BLaER1 treated with 17β-estradiol and CSF1 and Interleukin-3, amounts not matched to agents 10 nM and 100 nM (cell line): ENCODE measurements around the gene KCNH2.
A peak's percentile ranks its signal among the peaks of the same experiment; 100 is the strongest.

Experiments
- H3K27ac ChIP-seq, 11 experiments: shearing (Covaris generic); formaldehyde crosslinking; 2 replicates each; pipeline ENCODE4 v1.8.1; 2022
- H3K27me3 ChIP-seq, 11 experiments: shearing (Covaris generic); formaldehyde crosslinking; 2 replicates each; pipeline ENCODE4 v1.8.1; 2022
- H3K36me3 ChIP-seq, 11 experiments: shearing (Covaris generic); formaldehyde crosslinking; 2 replicates each; pipeline ENCODE4 v1.8.1; 2022
- H3K4me1 ChIP-seq, 10 experiments: shearing (Covaris generic); formaldehyde crosslinking; 2 replicates each; pipeline ENCODE4 v1.8.1; 2022
- H3K4me2 ChIP-seq, 11 experiments: shearing (Covaris generic); formaldehyde crosslinking; 2 replicates each; pipeline ENCODE4 v1.8.1; 2022
- H3K4me3 ChIP-seq, 10 experiments: shearing (Covaris generic); formaldehyde crosslinking; 2 replicates each; pipeline ENCODE4 v1.8.1; 2022
- H3K9ac ChIP-seq, 11 experiments: shearing (Covaris generic); formaldehyde crosslinking; 2 replicates each; pipeline ENCODE4 v1.8.1; 2022
- H3K9me3 ChIP-seq, 11 experiments: shearing (Covaris generic); formaldehyde crosslinking; replicated peaks in 1 of 11; 2 replicates each; pipeline ENCODE4 v1.8.1; 2022
- H4K20me1 ChIP-seq, 11 experiments: shearing (Covaris generic); formaldehyde crosslinking; 2 replicates each; pipeline ENCODE4 v1.8.1; 2022
- Cebpa-rat ChIP-seq, 11 experiments: shearing (Covaris generic); IDR thresholded peaks; 2 replicates each; pipeline ENCODE4 v1.8.1; 2022

Gene KCNH2

GRCh38 chr7:150939466-150939865, 38.7 kb downstream of the KCNH2 start:
- Histone ChIP-seq H4K20me1 (peaks cover 0 to 12% (median 0%) of the 10 kb centered on the region in 11 experiments; a peak in 3 of 22 replicates), H3K27ac (no peak overlapping the region), H3K27me3 (0 out of 22 replicates have a peak, but pooled peaks cover 0 to 8% (median 0%) of the 10 kb centered on the region in 11 experiments), H3K9me3 (no peaks in the 10 kb centered on the region), H3K9ac (no peak overlapping the region), H3K4me2 (peak overlapping the region in 9 of 11 experiments; percentile 65 to 84 (median 76); a peak in 16 of 22 replicates), H3K4me3 (no peak overlapping the region), H3K4me1 (peaks cover 41 to 73% (median 63%) of the 10 kb centered on the region in 10 experiments), H3K36me3 (no peaks in the 10 kb centered on the region)
- no peak for TF ChIP-seq Cebpa-rat (IDR thresholded peaks at IDR 0.05)

GRCh38 chr7:150939052-150939451, 39.1 kb downstream of the KCNH2 start:
- Histone ChIP-seq H3K9me3 (no peaks in the 10 kb centered on the region), H3K9ac (no peak overlapping the region), H3K4me3 (no peak overlapping the region), H3K4me2 (peak overlapping the region; percentile 65 to 84 (median 76); a peak in 20 of 22 replicates), H3K27ac (no peak overlapping the region), H4K20me1 (peaks cover 0 to 12% (median 0%) of the 10 kb centered on the region in 11 experiments; a peak in 2 of 22 replicates), H3K27me3 (0 out of 22 replicates have a peak, but pooled peaks cover 0 to 8% (median 0%) of the 10 kb centered on the region in 11 experiments), H3K4me1 (peaks cover 37 to 68% (median 59%) of the 10 kb centered on the region in 10 experiments), H3K36me3 (no peaks in the 10 kb centered on the region)
- TF ChIP-seq Cebpa-rat (IDR thresholded peaks at IDR 0.05), result no peak

- Histone ChIP-seq H3K36me3 (no peaks in the 10 kb centered on the region), H3K9ac (no peak overlapping the region), H3K27ac (no peak overlapping the region), H3K27me3 (0 out of 22 replicates have a peak, but pooled peaks cover 0 to 8% (median 0%) of the 10 kb centered on the region in 11 experiments), H3K4me3 (no peak overlapping the region), H3K4me2 (peak overlapping the region; percentile 65 to 84 (median 76)), H3K9me3 (no peaks in the 10 kb centered on the region), H4K20me1 (peaks cover 0 to 12% (median 0%) of the 10 kb centered on the region in 11 experiments; a peak in 1 of 22 replicates), H3K4me1 (peaks cover 35 to 64% (median 54%) of the 10 kb centered on the region in 10 experiments)
- no peak for TF ChIP-seq Cebpa-rat (IDR thresholded peaks at IDR 0.05)
Measured at GRCh38 chr7:150938566-150938965, 39.6 kb downstream of the KCNH2 start.

- Histone ChIP-seq H3K27me3 (0 out of 22 replicates have a peak, but pooled peaks cover 0 to 8% (median 0%) of the 10 kb centered on the region in 11 experiments), H3K36me3 (no peaks in the 10 kb centered on the region), H3K9ac (peak overlapping the region in 1 of 11 experiments; percentile 25; a peak in 1 of 22 replicates), H3K4me3 (no peak overlapping the region), H3K4me2 (peak overlapping the region; percentile 65 to 84 (median 76)), H3K27ac (no peak overlapping the region), H3K9me3 (no peaks in the 10 kb centered on the region), H4K20me1 (peaks cover 0 to 10% (median 0%) of the 10 kb centered on the region in 11 experiments; a peak in 1 of 22 replicates), H3K4me1 (peaks cover 35 to 58% (median 48%) of the 10 kb centered on the region in 10 experiments)
- no peak for TF ChIP-seq Cebpa-rat (IDR thresholded peaks at IDR 0.05)
Measured at GRCh38 chr7:150937848-150938561, 40.1 kb downstream of the KCNH2 start.

- H3K4me1 ChIP-seq, result peaks cover 20 to 45% (median 35%) of the 10 kb centered on the region in 10 experiments
- no peak overlapping the region for H3K4me2 ChIP-seq
- H3K27me3 ChIP-seq, result 0 out of 22 replicates have a peak, but pooled peaks cover 0 to 8% (median 0%) of the 10 kb centered on the region in 11 experiments
- H4K20me1 ChIP-seq, result peaks cover 0 to 8% (median 0%) of the 10 kb centered on the region in 11 experiments; a peak in 2 of 22 replicates
- no peaks in the 10 kb centered on the region for H3K9me3 ChIP-seq
- no peaks in the 10 kb centered on the region for H3K36me3 ChIP-seq
- no peak overlapping the region for H3K4me3 ChIP-seq
- no peak overlapping the region for H3K9ac ChIP-seq
- H3K27ac ChIP-seq, result no peak overlapping the region
- TF ChIP-seq Cebpa-rat (IDR thresholded peaks at IDR 0.05), result no peak
Measured at GRCh38 chr7:150936018-150936417, 42.1 kb downstream of the KCNH2 start.

- no peak overlapping the region for H3K4me2 ChIP-seq
- peaks cover 20 to 46% (median 36%) of the 10 kb centered on the region in 10 experiments for H3K4me1 ChIP-seq
- H3K36me3 ChIP-seq, result no peaks in the 10 kb centered on the region
- H3K27me3 ChIP-seq, result 0 out of 22 replicates have a peak, but pooled peaks cover 0 to 8% (median 0%) of the 10 kb centered on the region in 11 experiments
- H4K20me1 ChIP-seq, result peaks cover 0 to 8% (median 0%) of the 10 kb centered on the region in 11 experiments; a peak in 2 of 22 replicates
- H3K9me3 ChIP-seq, result no peaks in the 10 kb centered on the region
- no peak overlapping the region for H3K4me3 ChIP-seq
- no peak for TF ChIP-seq Cebpa-rat (IDR thresholded peaks at IDR 0.05)
- H3K27ac ChIP-seq, result no peak overlapping the region
- no peak overlapping the region for H3K9ac ChIP-seq
Measured at GRCh38 chr7:150935149-150935548, 43.0 kb downstream of the KCNH2 start.

GRCh38 chr7:150934045-150934766, 43.9 kb downstream of the KCNH2 start:
- Histone ChIP-seq H3K4me2 (no peak overlapping the region), H3K4me3 (no peak overlapping the region), H3K36me3 (no peaks in the 10 kb centered on the region), H3K9me3 (no peaks in the 10 kb centered on the region), H4K20me1 (peaks cover 0 to 8% (median 0%) of the 10 kb centered on the region in 11 experiments; a peak in 2 of 22 replicates), H3K4me1 (peaks cover 20 to 41% (median 32%) of the 10 kb centered on the region in 10 experiments), H3K27ac (no peak overlapping the region), H3K27me3 (0 out of 22 replicates have a peak, but pooled peaks cover 0 to 8% (median 0%) of the 10 kb centered on the region in 11 experiments), H3K9ac (no peak overlapping the region)
- no peak for TF ChIP-seq Cebpa-rat (IDR thresholded peaks at IDR 0.05)

- no peaks in the 10 kb centered on the region for H3K36me3 ChIP-seq
- no peaks in the 10 kb centered on the region for H3K27me3 ChIP-seq
- H4K20me1 ChIP-seq, result no peaks in the 10 kb centered on the region; a peak in 1 of 22 replicates
- TF ChIP-seq Cebpa-rat (IDR thresholded peaks at IDR 0.05), result no peak
- no peak overlapping the region for H3K9ac ChIP-seq
- H3K9me3 ChIP-seq, result no peaks in the 10 kb centered on the region
- H3K4me2 ChIP-seq, result peak overlapping the region in 8 of 11 experiments; percentile 2 to 46 (median 27); a peak in 6 of 22 replicates
- no peak overlapping the region for H3K4me3 ChIP-seq
- peaks cover 0 to 22% (median 14%) of the 10 kb centered on the region in 10 experiments; a peak in 12 of 20 replicates for H3K4me1 ChIP-seq
- H3K27ac ChIP-seq, result no peak overlapping the region
Measured at GRCh38 chr7:150931199-150931869, 46.8 kb downstream of the KCNH2 start.
